ENCODE results near the gene XRCC1.
"Not testable (repeated sequence)": the region's sequence is repeated elsewhere in the genome, so short reads cannot be mapped to it uniquely, and the experiment has no call there.

DNA sequence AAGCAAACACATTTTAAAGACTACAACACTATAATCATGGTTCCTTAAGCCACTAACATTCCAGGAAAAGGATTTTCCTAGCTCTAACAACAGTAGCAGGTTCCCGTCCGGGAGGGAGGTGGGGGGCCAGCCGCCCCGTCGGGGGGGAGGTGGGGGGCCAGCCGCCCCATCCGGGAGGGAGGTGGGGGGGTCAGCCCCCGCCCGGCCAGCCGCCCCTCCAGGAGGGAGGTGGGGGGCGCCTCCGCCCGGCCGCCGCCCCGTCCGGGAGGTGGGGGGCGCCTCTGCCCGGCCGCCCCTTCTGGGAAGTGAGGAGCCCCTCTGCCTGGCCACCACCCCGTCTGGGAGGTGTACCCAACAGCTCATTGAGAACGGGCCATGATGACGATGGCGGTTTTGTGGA lies 27.4 kb downstream of the XRCC1 start:
- TF ChIP-seq CTCF (IDR thresholded peaks at IDR 0.05; ENCODE audit: insufficient read depth, low read length); POLR2AphosphoS5 (IDR thresholded peaks at IDR 0.05; ENCODE audit: low read depth); SPI1 (IDR thresholded peaks at IDR 0.05; ENCODE audit: borderline replicate concordance, low read depth); GABPA (IDR thresholded peaks at IDR 0.05; ENCODE audit: low read depth): not testable (repeated sequence)

Data from HL-60 (cell line).